CD4-positive, alpha-beta T cell (primary cell): ENCODE results near the gene HSD17B2. TPM values are rescaled to one million over a fixed set of nuclear protein-coding genes. Genes with fewer than 3 reads are reported as not detected.

Source experiments
- ATAC-seq: fragments of 200-7000 bp; cut with Tn5 transposase; one replicate; pipeline ENCODE4 v1.10.0; 2022; ENCODE audit warnings: mild to moderate bottlenecking; ENCODE audit not compliant: poor library complexity
- CTCF ChIA-PET: fragments of 350-600 bp; sonication (Branson Sonifier 250); formaldehyde crosslinking; loops from one replicate; lab custom pipeline; 2021; ENCODE audit warnings: antibody characterized with exemption, inconsistent platforms; lab: Charles Lee
- POLR2A ChIA-PET: fragments of 350-600 bp; sonication (Branson Sonifier 250); formaldehyde crosslinking; loops from one replicate; lab custom pipeline; 2021; ENCODE audit warnings: antibody characterized with exemption, inconsistent platforms; lab: Charles Lee
- DNase-seq, 14 experiments: peaks; one replicate each; pipeline ENCODE4 v3.0.0-alpha.2; 2013 to 2020; ENCODE audit warnings: mixed read lengths in 2 of 14
- H3K27ac ChIP-seq, 2 donors: one replicate each; pipeline versions ENCODE4 v1.5.1 to v1.7.0; 2013; ENCODE audit warnings: low read length in 2 of 2, low read depth in 1 of 2, mild to moderate bottlenecking in 1 of 2
- H3K27me3 ChIP-seq, 2 experiments: 1 replicate in 1 of 2; 2 replicates in 1 of 2; pipeline versions ENCODE4 v1.6.1 to v1.7.0; 2013; ENCODE audit warnings: low read length in 2 of 2, control low read depth in 1 of 2, mild to moderate bottlenecking in 1 of 2, moderate library complexity in 1 of 2; ENCODE audit not compliant: insufficient read depth in 2 of 2, control insufficient read depth in 1 of 2
- H3K36me3 ChIP-seq: one replicate; pipeline ENCODE4 v1.6.1; 2013; ENCODE audit warnings: low read length, control low read depth; ENCODE audit not compliant: insufficient read depth
- H3K4me1 ChIP-seq: one replicate; pipeline ENCODE4 v1.6.1; 2013; ENCODE audit warnings: low read length, control low read depth; ENCODE audit not compliant: insufficient read depth
- H3K4me3 ChIP-seq: one replicate; pipeline ENCODE4 v1.5.1; 2013; ENCODE audit warnings: mild to moderate bottlenecking, low read length, moderate library complexity
- H3K9me3 ChIP-seq, 2 experiments: 1 replicate in 1 of 2; 2 replicates in 1 of 2; pipeline versions ENCODE4 v1.6.1 to v1.7.0; 2013; ENCODE audit warnings: low read length in 2 of 2, mild to moderate bottlenecking in 2 of 2, control low read depth in 1 of 2, moderate library complexity in 1 of 2; ENCODE audit not compliant: control insufficient read depth in 1 of 2, insufficient read depth in 1 of 2
- H3K27ac Mint-ChIP-seq: one replicate; pipeline ENCODE4 v1.8.0; 2020; ENCODE audit warnings: mixed read lengths
- H3K27me3 Mint-ChIP-seq: one replicate; pipeline ENCODE4 v1.8.0; 2021; ENCODE audit warnings: mixed read lengths
- H3K36me3 Mint-ChIP-seq: one replicate; pipeline ENCODE4 v1.8.0; 2021; ENCODE audit warnings: low read depth, mixed read lengths
- H3K4me1 Mint-ChIP-seq: one replicate; pipeline ENCODE4 v1.8.0; 2021; ENCODE audit warnings: low read depth, mixed read lengths
- H3K4me3 Mint-ChIP-seq: one replicate; pipeline ENCODE4 v1.8.0; 2020; ENCODE audit warnings: mild to moderate bottlenecking, mixed read lengths
- H3K9me3 Mint-ChIP-seq: one replicate; pipeline ENCODE4 v1.8.0; 2020; ENCODE audit warnings: mixed read lengths
- CTCF ChIP-seq: fragments of 200-600 bp; IDR thresholded peaks from one replicate; pipeline ENCODE4 v1.8.0; 2022; ENCODE audit warnings: antibody characterized with exemption, mild to moderate bottlenecking
- intact Hi-C, 2 experiments: fragments of 100-400 bp; cut with DNase I in 1 of 2; cut with micrococcal nuclease in 1 of 2; formaldehyde crosslinking; loops; one replicate each; pipeline versions ENCODE4 v1.15.1 to v1.9.0; 2023 to 2025; cut with DNase I, micrococcal nuclease
- total RNA-seq, 174 experiments: library from RNA in 2 of 174; stranded (reverse) in 2 of 174; gene quantifications; one replicate each; pipeline ENCODE4 v1.2.3 and lab custom pipeline; 2021 to 2026

Gene HSD17B2
- total RNA-seq, 2 experiments from 2014 or later, result not detected

GRCh38 chr16:82081264-82081663 lies 46.2 kb downstream of the HSD17B2 start:
- H3K27ac ChIP-seq, result no peak overlapping the region
- peaks cover 0 to 7% of the 10 kb centered on the region in 2 experiments for H3K27me3 ChIP-seq
- Mint-ChIP-seq H3K9me3 (peaks cover 8% of the 10 kb centered on the region), H3K27ac (no peak overlapping the region), H3K36me3 (no peaks in the 10 kb centered on the region), H3K27me3 (peaks cover 35% of the 10 kb centered on the region), H3K4me3 (no peak overlapping the region), H3K4me1 (no peaks in the 10 kb centered on the region)
- intact Hi-C loops, result no loop called here
- no peak for DNase-seq
- ChIA-PET POLR2A (interaction anchor here (1.1 kb wide), 1 partner anchor 57 kb away, joined by 3 read pairs; no protein-coding TSS in a partner anchor), CTCF (no interaction called here)
- no peaks in the 10 kb centered on the region for H3K4me1 ChIP-seq
- H3K9me3 ChIP-seq, result peaks cover 0 to 4% of the 10 kb centered on the region in 2 experiments
- TF ChIP-seq CTCF, result no peak
- no peaks in the 10 kb centered on the region for H3K36me3 ChIP-seq
- ATAC-seq, result no peak
- H3K4me3 ChIP-seq, result no peak overlapping the region

DNA sequence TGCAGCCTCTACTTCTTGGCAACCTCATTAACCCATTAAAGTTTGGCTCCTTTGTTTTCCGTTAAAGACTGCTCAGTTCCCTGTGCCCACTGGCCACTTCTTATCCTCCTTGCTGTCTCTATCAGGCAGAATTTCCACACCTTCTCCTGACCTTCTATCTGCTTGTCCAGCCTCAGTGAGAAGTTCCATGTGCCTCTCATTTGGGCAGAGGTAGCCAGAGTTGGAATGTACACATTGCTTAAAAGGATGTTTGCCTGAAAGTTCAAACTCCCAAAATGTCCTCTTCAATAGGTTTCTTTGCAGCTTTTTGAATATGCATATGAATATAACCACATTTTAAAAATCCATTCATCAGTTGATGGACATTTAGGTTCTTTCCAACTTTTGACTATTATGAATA lies 47.0 kb downstream of the HSD17B2 start:
- TF ChIP-seq CTCF, result no peak
- Histone ChIP-seq H3K27ac (no peak overlapping the region), H3K4me1 (no peaks in the 10 kb centered on the region), H3K4me3 (no peak overlapping the region), H3K27me3 (peaks cover 0 to 7% of the 10 kb centered on the region in 2 experiments), H3K9me3 (no peaks in the 10 kb centered on the region), H3K36me3 (no peaks in the 10 kb centered on the region)
- no peaks in the 10 kb centered on the region for H3K4me1 Mint-ChIP-seq
- ChIA-PET CTCF (no interaction called here), POLR2A (interaction anchor here (0.6 kb wide), 1 partner anchor 31 kb away, joined by 4 read pairs; no protein-coding TSS in a partner anchor)
- peaks cover 6% of the 10 kb centered on the region for H3K9me3 Mint-ChIP-seq
- DNase-seq (no peak), ATAC-seq (no peak)
- no peaks in the 10 kb centered on the region for H3K36me3 Mint-ChIP-seq
- intact Hi-C loops, result no loop called here
- no peak overlapping the region for H3K27ac Mint-ChIP-seq
- H3K27me3 Mint-ChIP-seq, result peaks cover 31% of the 10 kb centered on the region
- no peak overlapping the region for H3K4me3 Mint-ChIP-seq

GRCh38 chr16:82082543-82083244 lies 47.6 kb downstream of the HSD17B2 start:
- DNase-seq (no peak), ATAC-seq (no peak)
- H3K36me3 Mint-ChIP-seq, result no peaks in the 10 kb centered on the region
- no peak for TF ChIP-seq CTCF
- no peaks in the 10 kb centered on the region for H3K4me1 Mint-ChIP-seq
- no peak overlapping the region for H3K4me3 Mint-ChIP-seq
- ChIA-PET CTCF (no interaction called here), POLR2A (interaction anchor here (0.6 kb wide), 1 partner anchor 30 kb away, joined by 4 read pairs; no protein-coding TSS in a partner anchor)
- peaks cover 5% of the 10 kb centered on the region for H3K9me3 Mint-ChIP-seq
- Histone ChIP-seq H3K36me3 (no peaks in the 10 kb centered on the region), H3K9me3 (no peaks in the 10 kb centered on the region), H3K4me1 (no peaks in the 10 kb centered on the region), H3K4me3 (no peak overlapping the region), H3K27me3 (peaks cover 0 to 7% of the 10 kb centered on the region in 2 experiments), H3K27ac (no peak overlapping the region)
- peaks cover 27% of the 10 kb centered on the region for H3K27me3 Mint-ChIP-seq
- no peak overlapping the region for H3K27ac Mint-ChIP-seq
- intact Hi-C loops, result no loop called here
